HPDE6-E6E7 (cell line): ENCODE data around the gene IP6K2.

Experiments used
- DNase-seq: peaks from one replicate; pipeline ENCODE4 v3.0.0; 2011; ENCODE audit warnings: missing footprints; ENCODE audit errors: extremely low spot score

IP6K2 gene

DNA sequence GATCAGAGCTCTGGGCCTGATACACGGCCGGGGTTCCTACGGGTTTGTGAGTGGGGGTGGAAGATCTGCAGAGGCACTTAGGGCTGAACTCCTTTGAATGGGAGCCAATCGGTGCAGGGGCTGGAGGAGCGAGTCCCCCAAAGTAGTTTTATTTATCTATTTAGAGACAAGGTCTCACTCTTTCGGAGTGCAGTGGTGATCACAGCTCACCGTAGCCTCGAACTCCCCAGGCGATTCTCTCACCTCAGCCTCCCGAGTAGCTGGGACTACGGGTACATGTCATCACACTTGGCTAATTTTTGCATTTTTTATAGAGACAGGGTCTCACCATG, 52.7 kb downstream of the IP6K2 start:
- no peak for DNase-seq

- peak; percentile 70 for DNase-seq
Observed at GRCh38 chr3:48663489-48664312, 53.3 kb downstream of the IP6K2 start.

- peak; percentile 32 for DNase-seq
Observed at GRCh38 chr3:48662753-48663488, 54.1 kb downstream of the IP6K2 start, which contains the start of gene CELSR3. TSS of gene CELSR3 (minus strand) at chr3:48662886. CDS start at chr3:48662634, 252 bp downstream.

GRCh38 chr3:48662145-48662752, 54.8 kb downstream of the IP6K2 start:
- no peak for DNase-seq

DNA sequence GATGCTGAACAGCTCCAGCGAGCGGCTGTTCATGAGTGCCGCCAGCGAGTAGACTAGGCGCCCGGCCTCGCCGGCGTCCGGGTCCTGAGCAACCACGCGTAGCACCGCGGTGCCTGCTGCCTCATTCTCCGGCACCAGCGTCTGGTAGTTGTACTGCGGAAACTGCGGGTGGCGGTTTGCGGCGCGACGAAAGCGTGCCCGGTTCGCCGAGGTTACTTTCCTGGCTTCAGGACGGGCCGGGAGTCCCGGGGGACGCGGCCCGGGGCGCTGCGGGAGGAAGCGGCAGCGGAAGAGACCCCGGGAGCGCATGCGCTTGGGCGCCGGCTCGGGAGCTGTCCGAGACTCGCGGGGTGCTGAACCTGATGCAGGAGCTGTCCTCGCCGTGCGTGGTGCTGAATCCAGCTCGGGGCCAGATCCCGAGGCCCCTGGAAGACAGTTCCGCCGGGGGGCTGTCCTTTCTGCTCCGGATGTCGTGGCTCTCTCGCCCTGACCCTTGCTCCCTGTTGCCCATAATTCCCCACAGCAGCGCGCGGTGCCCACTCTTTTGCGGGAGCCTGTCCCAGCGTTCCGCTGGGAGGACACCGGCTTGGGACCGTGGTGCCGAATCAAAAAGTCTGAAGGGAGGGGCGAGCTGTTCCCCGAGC, 55.4 kb downstream of the IP6K2 start:
- DNase-seq, result no peak

GRCh38 chr3:48660800-48661400, 56.1 kb downstream of the IP6K2 start:
- DNase-seq, result no peak

DNA sequence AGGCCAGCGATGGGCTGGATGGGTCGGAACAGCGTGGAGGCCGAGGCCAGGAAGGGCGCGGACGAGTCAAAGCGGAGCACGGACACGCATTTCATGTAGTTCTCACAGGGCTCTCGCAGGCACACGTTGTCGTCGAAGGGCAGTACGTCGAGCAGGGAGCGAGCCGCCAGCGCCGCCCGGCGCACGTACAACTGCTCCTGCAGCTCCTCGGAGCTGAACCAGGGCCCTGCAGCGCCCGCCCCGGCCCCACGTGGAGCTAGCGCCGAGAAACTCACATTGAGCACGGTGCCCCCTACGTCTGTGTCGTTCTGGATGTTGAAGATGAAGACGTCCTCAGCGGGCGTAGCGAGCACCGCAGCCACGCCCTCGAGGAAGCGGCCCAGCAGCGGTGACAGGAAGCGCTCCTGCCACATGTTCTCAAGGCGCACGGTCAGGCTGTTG, 60.2 kb downstream of the IP6K2 start:
- DNase-seq, result no peak

DNA sequence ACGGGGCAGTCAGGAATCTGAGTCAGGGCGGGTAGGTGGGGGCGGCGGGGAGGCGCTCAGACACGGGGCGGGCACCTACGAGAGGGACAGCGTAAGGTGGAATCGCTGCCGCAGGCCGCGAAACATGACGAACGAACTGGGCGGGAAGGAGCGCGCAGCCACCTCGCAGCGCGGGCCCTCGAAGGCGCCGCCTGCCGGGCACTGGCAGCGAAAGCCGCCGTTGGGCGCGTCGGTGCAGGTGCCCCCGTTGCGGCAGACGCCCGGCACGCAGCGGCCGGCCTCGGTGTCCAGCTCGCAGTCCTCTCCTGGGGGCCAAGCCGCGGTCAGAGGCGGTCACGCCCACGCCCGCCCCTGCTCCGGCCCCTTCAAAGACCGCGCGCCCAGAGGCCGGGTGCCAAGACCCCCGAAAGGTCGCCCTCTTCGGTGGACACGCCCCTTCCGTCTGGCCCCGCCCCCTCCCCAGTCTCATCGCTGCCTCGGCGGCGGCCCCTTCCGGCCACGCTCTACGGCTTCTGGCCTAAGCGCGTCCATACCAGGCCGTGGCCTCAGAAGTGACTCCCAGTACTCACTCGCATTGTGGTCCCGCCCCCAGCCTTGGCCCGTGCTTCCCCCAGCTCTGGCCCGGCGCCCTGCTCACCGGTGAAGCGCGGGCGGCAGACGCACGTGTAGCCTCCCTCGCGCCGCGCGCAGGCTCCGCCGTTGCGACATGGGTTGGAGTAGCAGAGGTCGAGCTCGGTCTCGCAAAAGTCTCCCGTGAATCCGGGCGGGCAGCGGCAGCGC, 60.8 kb downstream of the IP6K2 start:
- DNase-seq, result peak; percentile 60

DNA sequence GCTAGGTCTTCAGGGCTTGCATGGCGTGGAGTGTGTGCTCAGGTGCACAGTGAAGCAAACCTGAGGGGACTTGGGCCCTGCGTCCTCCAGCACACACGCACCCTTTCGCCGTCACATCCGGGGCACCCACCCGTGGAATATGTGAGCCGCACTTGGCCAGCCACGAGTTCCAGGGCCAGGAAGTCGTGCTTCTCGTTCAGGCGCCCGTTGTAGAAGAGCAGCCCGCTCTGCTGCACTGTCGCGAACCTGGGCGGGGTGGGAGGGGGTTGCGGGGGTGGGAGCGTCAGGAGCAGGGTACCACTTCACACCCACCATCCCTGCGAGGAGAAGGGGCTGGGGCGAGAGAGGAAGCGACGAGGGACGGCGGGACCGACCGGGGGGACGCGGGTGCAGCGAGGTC, 61.4 kb downstream of the IP6K2 start:
- DNase-seq, result no peak

DNA sequence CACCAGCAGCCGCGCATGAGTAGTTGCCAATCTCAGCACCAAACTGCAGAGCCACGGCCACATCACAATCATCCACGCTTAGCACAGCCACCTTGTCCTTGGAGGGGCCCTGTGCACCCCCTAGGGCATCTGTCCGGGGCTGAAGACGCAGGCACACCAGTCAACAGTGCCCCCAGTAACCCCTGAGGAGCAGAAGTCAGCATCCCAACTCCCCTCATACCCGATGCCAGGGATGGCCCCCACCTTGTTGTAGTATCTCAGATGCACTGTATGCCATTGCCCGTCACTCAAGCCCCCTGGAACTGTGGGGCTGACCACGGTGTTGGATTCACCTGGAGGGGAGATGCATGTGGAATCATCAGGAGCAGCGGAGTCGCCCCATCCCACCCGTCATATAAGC, 62.0 kb downstream of the IP6K2 start:
- no peak for DNase-seq

GRCh38 chr3:48652923-48653715, 63.9 kb downstream of the IP6K2 start:
- no peak for DNase-seq

DNA sequence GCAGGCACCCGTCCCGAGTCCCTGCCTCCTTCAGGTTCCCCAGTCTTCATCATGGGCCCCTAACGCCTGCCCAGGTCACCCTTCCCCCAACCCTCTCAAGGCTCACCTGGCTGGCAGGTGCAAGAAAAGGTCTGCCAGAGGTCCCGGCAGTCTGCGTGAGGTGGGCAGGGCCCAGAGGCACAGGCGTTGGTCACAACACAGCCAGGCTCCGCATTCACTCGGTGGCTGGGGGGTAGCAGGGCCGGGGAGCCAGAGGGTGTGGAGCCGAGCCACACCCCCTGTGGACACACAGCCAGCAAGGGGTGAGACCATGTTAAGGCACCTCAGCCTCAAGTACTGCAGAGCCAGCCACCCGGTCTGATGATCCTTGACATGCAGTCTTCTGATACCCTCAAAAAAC, 65.2 kb downstream of the IP6K2 start:
- no peak for DNase-seq

DNA sequence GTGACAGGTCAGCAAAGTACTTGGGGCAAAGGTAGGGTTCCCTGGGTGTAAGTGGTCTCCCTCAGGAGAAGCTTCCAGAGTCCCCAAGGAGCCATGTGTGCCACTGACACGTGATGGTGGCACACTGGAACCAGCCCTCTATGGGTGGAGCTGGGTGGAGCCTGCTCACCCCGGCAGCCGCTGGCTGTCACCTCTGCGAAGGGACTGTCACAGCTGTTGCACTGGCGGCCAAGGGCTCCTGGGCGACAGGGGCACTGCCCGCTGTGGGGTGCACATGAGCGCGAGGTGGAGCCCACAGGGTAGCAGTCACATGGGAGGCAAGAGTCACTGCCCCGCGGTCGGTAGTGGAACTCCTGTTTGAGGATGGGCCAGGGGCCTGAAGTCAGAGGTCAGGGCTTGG, 66.3 kb downstream of the IP6K2 start:
- no peak for DNase-seq

GRCh38 chr3:48648188-48648850, 68.7 kb downstream of the IP6K2 start:
- no peak for DNase-seq

DNA sequence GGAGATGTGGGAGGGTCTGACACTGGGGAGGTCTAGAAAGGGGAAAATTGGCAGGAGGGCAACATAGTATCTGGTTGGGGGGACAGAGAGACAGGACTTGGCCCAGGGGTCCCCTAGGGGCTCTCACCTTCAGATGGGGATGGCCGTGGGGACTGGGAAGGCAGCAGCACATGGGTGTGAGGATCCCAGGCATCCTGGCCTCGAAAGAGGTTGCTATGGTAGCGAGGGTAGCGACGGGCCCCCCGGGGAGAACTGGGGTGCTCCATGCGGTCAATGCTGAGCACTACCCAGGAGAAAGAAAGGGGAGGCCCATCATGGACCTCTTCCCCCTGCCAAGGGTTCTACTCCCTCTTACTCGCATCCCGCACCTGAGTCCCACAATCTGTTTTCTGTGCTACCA, 69.3 kb downstream of the IP6K2 start:
- DNase-seq, result no peak

- no peak for DNase-seq
Observed at GRCh38 chr3:48644898-48645760, 71.9 kb downstream of the IP6K2 start.

- DNase-seq, result no peak
Observed at GRCh38 chr3:48642605-48643004, 74.4 kb downstream of the IP6K2 start.

GRCh38 chr3:48641396-48641795, 75.6 kb downstream of the IP6K2 start:
- DNase-seq, result no peak
